ENCODE data around the gene UBL4A. TPM values are rescaled to one million over a fixed set of nuclear protein-coding genes. Genes with fewer than 3 reads are reported as not detected.

UBL4A gene
- total and polyA plus RNA-seq, 9 of the 15 experiments (the other 6 are each of a cell fraction or from before 2014, with no cell fraction given) = 15.2 to 140 (median 100) TPM

- H3K4me3 ChIP-seq = no peak overlapping the region
- peaks cover 22% of the 10 kb centered on the region; the same call in 2 of the 3 replicates for H3K36me3 ChIP-seq (ENCODE audit: control insufficient read depth, insufficient read depth, low read length)
- H3K9me3 ChIP-seq (replicated peaks; ENCODE audit: control insufficient read depth, insufficient read depth, low read depth, low read length) = no peaks in the 10 kb centered on the region; the same call in 1 of the 2 replicates
- FAIRE-seq (no peak), DNase-seq (ENCODE audit: extremely low read depth in 1 of 4, low spot score in 3 of 4) (no peak), ATAC-seq (no peak)
- peaks cover 8 to 11% of the 10 kb centered on the region in 2 experiments; a peak in 4 of 5 replicates for H3K4me1 ChIP-seq (replicated peaks in 1 of 2; ENCODE audit: control insufficient read depth in 2 of 2, insufficient read depth in 2 of 2, low read length in 2 of 2)
- BruUV-seq (replicated peaks) = no TSS peak
- WGBS (ENCODE audit: insufficient coverage, low coverage, missing lambda C conversion rate) = 96% methylated on average over 4 of the region's 8 CpGs
- intact Hi-C loops (cut with micrococcal nuclease) (no loop called here), in situ Hi-C loops (cut with MboI) (no loop called here)
- H3K9ac ChIP-seq (ENCODE audit: insufficient read depth in 1 of 2, low read depth in 2 of 2, low read length in 2 of 2) = no peak overlapping the region
- TF ChIP-seq NR4A1 (CRISPR knock-in tag; IDR thresholded peaks at IDR 0.05) = no peak
- peak; percentile 62; the same call in 1 of the 2 replicates for TF ChIP-seq NR4A1 (tag; IDR thresholded peaks at IDR 0.05)
- TF ChIP-seq MTA3 (IDR thresholded peaks at IDR 0.05; ENCODE audit: borderline replicate concordance) = no peak
- peak; percentile 56 for TF ChIP-seq SMAD4 (CRISPR knock-in tag; conservative IDR thresholded peaks at IDR 0.05)
- TF ChIP-seq ZNF592 (IDR thresholded peaks at IDR 0.05) = peak; percentile 79
- peak; percentile 62; the same call in 1 of the 2 replicates for TF ChIP-seq PTTG1 (tag; IDR thresholded peaks at IDR 0.05; ENCODE audit: low read depth)
- TF ChIP-seq PTRF (tag; IDR thresholded peaks at IDR 0.05) = peak; percentile 84
- TF ChIP-seq HINFP (tag; conservative IDR thresholded peaks at IDR 0.05; ENCODE audit: low read depth) = peak; percentile 40; the same call in 1 of the 2 replicates
- TF ChIP-seq STAT5B (CRISPR knock-in tag; IDR thresholded peaks at IDR 0.05) = no peak
- TF ChIP-seq ZNF740 (CRISPR knock-in tag; IDR thresholded peaks at IDR 0.05) = no peak
- TF ChIP-seq ZNF740 (tag; IDR thresholded peaks at IDR 0.05) = 0 out of 4 replicates have a peak, but pooled peaks of 1 of the 2 experiments have one; percentile 34
- 0 out of 2 replicates have a peak, but pooled peaks have one; percentile 35 for TF ChIP-seq DMBX1 (CRISPR knock-in tag; IDR thresholded peaks at IDR 0.05; ENCODE audit: borderline replicate concordance)
- peak; percentile 79; the same call in 1 of the 2 replicates for TF ChIP-seq CREB3 (tag; conservative IDR thresholded peaks at IDR 0.05; ENCODE audit: low read depth)
- TF ChIP-seq ZNF232 (CRISPR knock-in tag; IDR thresholded peaks at IDR 0.05) = no peak
- 0 out of 2 replicates have a peak, but pooled peaks have one; percentile 21 for TF ChIP-seq ADNP (tag; IDR thresholded peaks at IDR 0.05)
- H4K20me1 ChIP-seq (replicated peaks; ENCODE audit: control insufficient read depth, insufficient read depth, low read length) = no peaks in the 10 kb centered on the region
- no peaks in the 10 kb centered on the region for H3K9me1 ChIP-seq (ENCODE audit: control insufficient read depth, insufficient read depth, low read length)
- no peak overlapping the region for H3K4me2 ChIP-seq (ENCODE audit: insufficient read depth, low read length)
- no peaks in the 10 kb centered on the region for H3K79me2 ChIP-seq (ENCODE audit: control insufficient read depth, insufficient read depth, low read length)
- no peak overlapping the region for H2AFZ ChIP-seq (ENCODE audit: low read depth, low read length)
- H3K27ac ChIP-seq (ENCODE audit: extremely low read depth, low read depth, low read length) = no peak overlapping the region
- POLR2A ChIA-PET = interaction anchor here (1.2 to 1.8 kb wide), 3 partner anchors 9 to 14 kb away, joined by 3 to 8 read pairs (median 4); partner anchors contain the start of genes FAM3A and SLC10A3
- no peaks in the 10 kb centered on the region for H3K27me3 ChIP-seq (ENCODE audit: control insufficient read depth in 2 of 2, insufficient read depth in 2 of 2, low read length in 2 of 2)
- CTCF ChIA-PET (ENCODE audit: low intra/inter-chr PET ratio) = no interaction called here
Observed at GRCh38 chrX:154502098-154502497, 15.7 kb upstream of the UBL4A start.
